ENCODE measurements around the gene ZNF470.
A peak's percentile ranks its signal among the peaks of the same experiment; 100 is the strongest.

GRCh38 chr19:56637976-56638555, 70.8 kb downstream of the ZNF470 start:
- no peak for TF ChIP-seq EZH2 (IDR thresholded peaks at IDR 0.05)
- TF ChIP-seq POLR2AphosphoS5 (IDR thresholded peaks at IDR 0.05; ENCODE audit: borderline replicate concordance, low read depth, low read length), result no peak; the same call in 1 of the 2 replicates
- peak; percentile 14 for TF ChIP-seq FOXP2 (optimal IDR thresholded peaks at IDR 0.05; ENCODE audit: control extremely low read depth, extremely low read length, insufficient read depth)

Measured in SK-N-MC (cell line).